Measurements from ENCODE around the gene CERK. TPM values are rescaled to one million over a fixed set of nuclear protein-coding genes. Genes with fewer than 3 reads are reported as not detected.

The CERK gene
- total RNA-seq, 1 experiment from 2014 or later: 45.6 TPM

GRCh38 chr22:46657655-46657953 lies 80.4 kb downstream of the CERK start:
- POLR2A ChIA-PET: no interaction called here
- DNase-seq (ENCODE audit: low spot score) (no peak), ATAC-seq (no peak)
- Mint-ChIP-seq H3K4me3 (no peak overlapping the region), H3K27me3 (ENCODE audit: low read depth) (no peaks in the 10 kb centered on the region), H3K27ac (no peak overlapping the region), H3K36me3 (no peaks in the 10 kb centered on the region), H3K9me3 (no peaks in the 10 kb centered on the region), H3K4me1 (peaks cover 9% of the 10 kb centered on the region)
- no peak for TF ChIP-seq CREM (CRISPR knock-in tag; IDR thresholded peaks at IDR 0.05)
- no peak for TF ChIP-seq NFYB (CRISPR knock-in tag; conservative IDR thresholded peaks at IDR 0.05; ENCODE audit: low read depth)
- TF ChIP-seq TEAD4 (CRISPR knock-in tag; IDR thresholded peaks at IDR 0.05): no peak
- TF ChIP-seq ZNF219 (CRISPR knock-in tag; IDR thresholded peaks at IDR 0.05; ENCODE audit: borderline replicate concordance): no peak
- TF ChIP-seq AFF4 (CRISPR knock-in tag; IDR thresholded peaks at IDR 0.05; ENCODE audit: borderline replicate concordance): no peak
- no peak for TF ChIP-seq MXD4 (CRISPR knock-in tag; IDR thresholded peaks at IDR 0.05; ENCODE audit: borderline replicate concordance)
- no peak for TF ChIP-seq GABPB1 (CRISPR knock-in tag; IDR thresholded peaks at IDR 0.05)
- no peak for TF ChIP-seq TEAD1 (CRISPR knock-in tag; IDR thresholded peaks at IDR 0.05)
- no peak for TF ChIP-seq IRF1 (CRISPR knock-in tag; IDR thresholded peaks at IDR 0.05)
- no peak for TF ChIP-seq AR (CRISPR knock-in tag; IDR thresholded peaks at IDR 0.05)
- no peak for TF ChIP-seq MAX (CRISPR knock-in tag; IDR thresholded peaks at IDR 0.05)
- CTCF ChIA-PET: interaction anchor here (1.3 kb wide), 1 partner anchor 24 kb away, joined by 5 read pairs; no protein-coding TSS in a partner anchor

GRCh38 chr22:46656856-46657654 lies 81.0 kb downstream of the CERK start:
- ChIA-PET CTCF (interaction anchor here (1.3 kb wide), 1 partner anchor 24 kb away, joined by 5 read pairs; no protein-coding TSS in a partner anchor), POLR2A (no interaction called here)
- H3K36me3 Mint-ChIP-seq: no peaks in the 10 kb centered on the region
- no peak overlapping the region for H3K4me3 Mint-ChIP-seq
- TF ChIP-seq NFYB (CRISPR knock-in tag; conservative IDR thresholded peaks at IDR 0.05; ENCODE audit: low read depth) (no peak), SP1 (CRISPR knock-in tag; conservative IDR thresholded peaks at IDR 0.05) (no peak), ZNF317 (CRISPR knock-in tag; IDR thresholded peaks at IDR 0.05; ENCODE audit: borderline replicate concordance, low read depth) (no peak)
- H3K9me3 Mint-ChIP-seq: no peaks in the 10 kb centered on the region
- ATAC-seq: no peak
- H3K27ac Mint-ChIP-seq: no peak overlapping the region
- no peak for DNase-seq (ENCODE audit: low spot score)
- H3K4me1 Mint-ChIP-seq: peaks cover 11% of the 10 kb centered on the region
- H3K27me3 Mint-ChIP-seq (ENCODE audit: low read depth): no peaks in the 10 kb centered on the region

Measured in WTC11 (cell line).